ENCODE results near the gene RANBP17.
"Not testable (repeated sequence)": the region's sequence is repeated elsewhere in the genome, so short reads cannot be mapped to it uniquely, and the experiment has no call there.

Gene RANBP17

GRCh38 chr5:170861917-170862766 is at the start of gene RANBP17:
Gene RANBP17, plus strand, starts transcription at chr5:170862018.
- DNase-seq = no peak

- no peak for DNase-seq
These were observed 48.6 kb upstream of the RANBP17 start for GRCh38 chr5:170813231-170813630.

GRCh38 chr5:170817195-170817594 is 44.6 kb upstream of the RANBP17 start:
- DNase-seq = no peak

- no peak for DNase-seq
These were observed 43.6 kb upstream of the RANBP17 start for GRCh38 chr5:170818232-170818631.

GRCh38 chr5:170819824-170820223 is 42.0 kb upstream of the RANBP17 start:
- DNase-seq = no peak

- no peak for DNase-seq
These were observed 40.5 kb upstream of the RANBP17 start for GRCh38 chr5:170821257-170821800.

- no peak for DNase-seq
These were observed 35.7 kb upstream of the RANBP17 start for GRCh38 chr5:170826117-170826516.

- DNase-seq = no peak
These were observed 29.6 kb upstream of the RANBP17 start for GRCh38 chr5:170832241-170832640.

- not testable (repeated sequence) for DNase-seq
These were observed 27.8 kb upstream of the RANBP17 start for GRCh38 chr5:170833981-170834380.

- DNase-seq = no peak
These were observed 25.6 kb upstream of the RANBP17 start for GRCh38 chr5:170836226-170836625.

GRCh38 chr5:170843870-170844269 is 17.9 kb upstream of the RANBP17 start:
- DNase-seq = no peak

- no peak for DNase-seq
These were observed 17.2 kb upstream of the RANBP17 start for GRCh38 chr5:170844651-170845050.

GRCh38 chr5:170846416-170846815 is 15.4 kb upstream of the RANBP17 start:
- no peak for DNase-seq

GRCh38 chr5:170846846-170847245 is 15.0 kb upstream of the RANBP17 start:
- no peak for DNase-seq

- no peak for DNase-seq
These were observed 13.8 kb upstream of the RANBP17 start for GRCh38 chr5:170848033-170848432.

GRCh38 chr5:170849374-170849773 is 12.4 kb upstream of the RANBP17 start:
- DNase-seq = no peak

- DNase-seq = no peak
These were observed 7.3 kb upstream of the RANBP17 start for GRCh38 chr5:170854566-170854965.

GRCh38 chr5:170857066-170857465 is 4.8 kb upstream of the RANBP17 start:
- DNase-seq = no peak

GRCh38 chr5:170860415-170860814 is 1.4 kb upstream of the RANBP17 start:
- DNase-seq = no peak

- no peak for DNase-seq
These were observed 776 bp upstream of the RANBP17 start for GRCh38 chr5:170860818-170861666.

GRCh38 chr5:170861667-170861916 is 226 bp upstream of the RANBP17 start:
- no peak for DNase-seq

GRCh38 chr5:170863646-170864045 is 1.8 kb downstream of the RANBP17 start:
- no peak for DNase-seq

- DNase-seq = no peak
These were observed 3.8 kb downstream of the RANBP17 start for GRCh38 chr5:170865622-170866021.

- no peak for DNase-seq
These were observed 6.0 kb downstream of the RANBP17 start for GRCh38 chr5:170867825-170868224.

Measured in activated CD4-positive, alpha-beta T cell treated with anti-CD3 and anti-CD28 coated beads, Interleukin-2, Interleukin-6, amounts not matched to agents 100 ng/mL and 50 ng/mL, durations not matched to agents 16 hours and 8 hours (primary cell).